RWPE1 (cell line): ENCODE results near the gene CCDC116.
A peak's percentile ranks its signal among the peaks of the same experiment; 100 is the strongest.
"Not testable (repeated sequence)": the region's sequence is repeated elsewhere in the genome, so short reads cannot be mapped to it uniquely, and the experiment has no call there.

Source experiments
- CTCF ChIA-PET: fragments of 350-600 bp; sonication (Branson Sonifier 250); formaldehyde crosslinking; extraction: SDS; loops from one replicate; lab custom pipeline; 2021; lab: Yijun Ruan, JAX
- POLR2A ChIA-PET: fragments of 400-600 bp; formaldehyde crosslinking; extraction: SDS; loops from one replicate; lab custom pipeline; 2020; ENCODE audit warnings: antibody characterized with exemption; ENCODE audit not compliant: low non-redundant PET; lab: Yijun Ruan, JAX
- DNase-seq: peaks from one replicate; pipeline ENCODE4 v3.0.0; 2012; ENCODE audit warnings: low spot score
- H3K27ac ChIP-seq: fragments of 450-650 bp; 2 replicates; pipeline ENCODE4 v1.5.1; 2017
- CTCF ChIP-seq: fragments of 450-650 bp; conservative IDR thresholded peaks from 2 replicates; pipeline ENCODE4 v1.5.1; 2017; ENCODE audit warnings: low read depth, mild to moderate bottlenecking

Gene CCDC116

GRCh38 chr22:21611210-21611977, 21.2 kb upstream of the CCDC116 start:
- H3K27ac ChIP-seq = peak overlapping the region; percentile 18; the same call in 1 of the 2 replicates
- TF ChIP-seq CTCF = no peak
- CTCF ChIA-PET = no interaction called here
- POLR2A ChIA-PET = no interaction called here
- no peak for DNase-seq

GRCh38 chr22:21612858-21613257, 19.7 kb upstream of the CCDC116 start:
- CTCF ChIA-PET = interaction anchor here (0.6 kb wide), 1 partner anchor 273 kb away, joined by 3 read pairs; no protein-coding TSS in a partner anchor
- TF ChIP-seq CTCF = no peak
- no peak for DNase-seq
- peak overlapping the region; percentile 11; the same call in 1 of the 2 replicates for H3K27ac ChIP-seq
- POLR2A ChIA-PET = no interaction called here

- ChIA-PET CTCF (no interaction called here), POLR2A (no interaction called here)
- DNase-seq = no peak
- peak overlapping the region; percentile 22; the same call in 1 of the 2 replicates for H3K27ac ChIP-seq
- TF ChIP-seq CTCF = no peak
Measured at GRCh38 chr22:21613553-21614233, 18.9 kb upstream of the CCDC116 start.

GRCh38 chr22:21615731-21616130, 16.8 kb upstream of the CCDC116 start:
- ChIA-PET POLR2A (interaction anchor here (0.6 kb wide), 1 partner anchor 10 kb away, joined by 3 read pairs; no protein-coding TSS in a partner anchor), CTCF (no interaction called here)
- no peak for TF ChIP-seq CTCF
- DNase-seq = no peak
- no peak overlapping the region for H3K27ac ChIP-seq

GRCh38 chr22:21617337-21617736, 15.2 kb upstream of the CCDC116 start:
- CTCF ChIA-PET = interaction anchor here (0.7 kb wide), 1 partner anchor 1456 kb away, joined by 4 read pairs; no protein-coding TSS in a partner anchor
- POLR2A ChIA-PET = not testable (repeated sequence)
- 0 out of 2 replicates have a peak overlapping the region, but pooled peaks have one; percentile 15 for H3K27ac ChIP-seq

GRCh38 chr22:21621025-21621424, 11.5 kb upstream of the CCDC116 start:
- no peak for DNase-seq
- H3K27ac ChIP-seq = peak overlapping the region; percentile 84
- ChIA-PET POLR2A (no interaction called here), CTCF (no interaction called here)
- no peak for TF ChIP-seq CTCF

More at GRCh38 chr22:21617337-21617736, 15.2 kb upstream of the CCDC116 start:
- DNase-seq = not testable (repeated sequence)
